HepG2 (cell line): ENCODE data around the gene ABL2. TPM values are rescaled to one million over a fixed set of nuclear protein-coding genes. Genes with fewer than 3 reads are reported as not detected.

ENCODE experiments used
- ARNT2 ChIP-seq: sonication (generic); formaldehyde crosslinking; IDR thresholded peaks from 2 replicates; pipeline ENCODE4 v1.8.0; 2022; ENCODE audit warnings: mild to moderate bottlenecking, low read depth, missing genetic modification reagents, moderate library complexity
- CBX2 ChIP-seq, 2 experiments: fragments of 200-600 bp in 1 of 2; sonication (generic); formaldehyde crosslinking in 1 of 2; IDR thresholded peaks; 2 replicates each; pipeline versions ENCODE4 v1.7.0 to v1.8.1; 2018 to 2022; ENCODE audit warnings: low read depth in 2 of 2, low read length in 1 of 2, mild to moderate bottlenecking in 1 of 2, missing genetic modification reagents in 1 of 2
- DPF2 ChIP-seq: sonication (generic); formaldehyde crosslinking; IDR thresholded peaks from 2 replicates; pipeline ENCODE4 v1.4.0; 2020; ENCODE audit warnings: mild to moderate bottlenecking, low read depth, missing genetic modification reagents, borderline replicate concordance
- HHEX ChIP-seq: IDR thresholded peaks from 2 replicates; pipeline ENCODE4 v1.6.1; 2016; ENCODE audit warnings: control low read depth
- KAT8 ChIP-seq: IDR thresholded peaks from 2 replicates; pipeline ENCODE4 v1.6.1; 2016; ENCODE audit warnings: missing genetic modification reagents, missing compliant biosample characterization
- KLF12 ChIP-seq: sonication (generic); formaldehyde crosslinking; IDR thresholded peaks from 2 replicates; pipeline ENCODE4 v1.4.0; 2020; ENCODE audit warnings: missing genetic modification reagents, borderline replicate concordance
- NFYB ChIP-seq: sonication (generic); formaldehyde crosslinking; IDR thresholded peaks from 2 replicates; pipeline ENCODE4 v1.4.0; 2020; ENCODE audit warnings: missing genetic modification reagents
- PITX1 ChIP-seq: sonication (generic); formaldehyde crosslinking; IDR thresholded peaks from 2 replicates; pipeline ENCODE4 v1.5.1; 2020; ENCODE audit warnings: mild to moderate bottlenecking, missing genetic modification reagents
- SP140L ChIP-seq: sonication (generic); formaldehyde crosslinking; IDR thresholded peaks from 2 replicates; pipeline ENCODE4 v1.4.0; 2020; ENCODE audit warnings: missing genetic modification reagents, borderline replicate concordance
- ZBTB8A ChIP-seq: sonication (generic); formaldehyde crosslinking; IDR thresholded peaks from 2 replicates; pipeline ENCODE4 v1.4.0; 2020; ENCODE audit warnings: mild to moderate bottlenecking, low read depth, missing genetic modification reagents, borderline replicate concordance
- ZNF552 ChIP-seq: sonication (generic); formaldehyde crosslinking; IDR thresholded peaks from 2 replicates; pipeline ENCODE4 v1.9.0; 2022; ENCODE audit warnings: missing genetic modification reagents, mild to moderate bottlenecking, borderline replicate concordance
- ZNF660 ChIP-seq: sonication (generic); formaldehyde crosslinking; IDR thresholded peaks from 2 replicates; pipeline ENCODE4 v1.5.1; 2020; ENCODE audit warnings: mild to moderate bottlenecking, low read depth, missing genetic modification reagents, borderline replicate concordance
- ZNF703 ChIP-seq: sonication (generic); formaldehyde crosslinking; IDR thresholded peaks from 2 replicates; pipeline ENCODE4 v1.5.1; 2020; ENCODE audit warnings: missing genetic modification reagents, mild to moderate bottlenecking, moderate library complexity, borderline replicate concordance
- polyA plus RNA-seq, 8 experiments: library from polyadenylated mRNA; depleted of rRNA in 3 of 8; stranded (reverse) in 7 of 8; unstranded in 1 of 8; fragments of >200 nt; fragmentation: Illumina TruSeq in 4 of 8; extraction: Trizol in 4 of 8; gene quantifications; 2 replicates each; pipeline versions ENCODE4 v1.2.1 to v1.2.3, GENCODE V29; 2011 to 2016; ENCODE audit warnings: low read depth in 4 of 8, missing spikeins in 1 of 8, mixed read lengths in 1 of 8; ENCODE audit not compliant: insufficient read depth in 1 of 8
- total RNA-seq, 5 experiments: library from RNA; depleted of rRNA; stranded (reverse); fragments of >200 nt; fragmentation: Illumina TruSeq; extraction: Trizol; gene quantifications; 2 replicates each; pipeline ENCODE4 v1.2.3, GENCODE V29; 2016; ENCODE audit warnings: low read depth in 1 of 5
- TF ChIP-seq, protein P1 (sequence below): sonication (generic); formaldehyde crosslinking; IDR thresholded peaks from 2 replicates; pipeline ENCODE4 v1.8.0; 2022; ENCODE audit warnings: mild to moderate bottlenecking, missing genetic modification reagents, moderate library complexity
- TF ChIP-seq, protein P2 (sequence below): sonication (generic); formaldehyde crosslinking; IDR thresholded peaks from 2 replicates; pipeline ENCODE4 v1.4.0; 2020; ENCODE audit warnings: low read depth, missing genetic modification reagents
- TF ChIP-seq, protein P3 (sequence below): sonication (generic); formaldehyde crosslinking; IDR thresholded peaks from 2 replicates; pipeline ENCODE4 v1.5.0; 2020; ENCODE audit warnings: mild to moderate bottlenecking, missing genetic modification reagents
- TF ChIP-seq, protein P4 (sequence below): sonication (generic); formaldehyde crosslinking; IDR thresholded peaks from 2 replicates; pipeline ENCODE4 v1.4.0; 2020; ENCODE audit warnings: missing genetic modification reagents
- TF ChIP-seq, protein P5 (sequence below): sonication (generic); formaldehyde crosslinking; IDR thresholded peaks from 2 replicates; pipeline ENCODE4 v1.4.0; 2020; ENCODE audit warnings: missing genetic modification reagents

ABL2 gene
- total and polyA plus RNA-seq, 2 of the 13 experiments (the other 11 are each of a cell fraction or from before 2014, with no cell fraction given) = 5.8 to 6.0 TPM

DNA sequence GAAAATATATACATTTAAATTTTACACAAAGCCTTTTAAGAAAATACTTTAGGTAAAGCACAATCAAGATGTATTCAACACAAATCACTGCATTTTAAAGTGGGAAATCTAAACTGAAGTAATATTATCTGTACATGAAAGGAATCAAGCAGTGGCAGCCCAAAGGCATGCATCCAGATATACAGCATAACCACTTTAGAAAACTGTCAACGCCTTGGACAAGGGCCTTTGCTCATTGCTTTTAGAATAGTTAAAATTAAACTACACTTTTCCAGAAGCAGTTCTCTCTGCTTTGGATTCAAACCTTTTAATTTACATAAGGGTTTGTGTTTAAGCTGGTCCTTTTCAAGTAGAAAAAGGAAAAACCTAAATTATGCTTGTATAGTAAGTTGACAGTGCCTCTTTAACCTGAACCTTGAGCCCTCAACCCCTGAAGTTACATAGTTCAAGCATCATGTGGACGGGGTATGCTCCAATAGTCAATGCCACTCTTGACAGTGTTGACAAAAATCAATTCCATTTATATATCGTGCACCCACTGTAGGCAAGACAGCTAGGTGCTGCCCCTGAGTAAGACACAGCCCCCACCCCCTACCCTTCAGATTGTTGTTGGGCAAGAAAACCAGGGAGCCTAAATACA, 124.7 kb downstream of the ABL2 start (continued):
- 0 out of 2 replicates have a peak, but pooled peaks have one; percentile 43 for TF ChIP-seq ARNT2 (CRISPR knock-in tag)
- TF ChIP-seq, protein P1, sequence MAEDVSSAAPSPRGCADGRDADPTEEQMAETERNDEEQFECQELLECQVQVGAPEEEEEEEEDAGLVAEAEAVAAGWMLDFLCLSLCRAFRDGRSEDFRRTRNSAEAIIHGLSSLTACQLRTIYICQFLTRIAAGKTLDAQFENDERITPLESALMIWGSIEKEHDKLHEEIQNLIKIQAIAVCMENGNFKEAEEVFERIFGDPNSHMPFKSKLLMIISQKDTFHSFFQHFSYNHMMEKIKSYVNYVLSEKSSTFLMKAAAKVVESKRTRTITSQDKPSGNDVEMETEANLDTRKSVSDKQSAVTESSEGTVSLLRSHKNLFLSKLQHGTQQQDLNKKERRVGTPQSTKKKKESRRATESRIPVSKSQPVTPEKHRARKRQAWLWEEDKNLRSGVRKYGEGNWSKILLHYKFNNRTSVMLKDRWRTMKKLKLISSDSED (CRISPR knock-in tag) = no peak
- peak; percentile 70 for TF ChIP-seq HHEX
- 0 out of 2 replicates have a peak, but pooled peaks have one; percentile 31 for TF ChIP-seq NFYB (CRISPR knock-in tag)
- TF ChIP-seq ZNF552 (CRISPR knock-in tag) = no peak
- TF ChIP-seq DPF2 (CRISPR knock-in tag) = peak; percentile 91
- TF ChIP-seq PITX1 (CRISPR knock-in tag) = peak; percentile 90
- TF ChIP-seq SP140L (CRISPR knock-in tag) = no peak
- no peak for TF ChIP-seq ZNF660
- TF ChIP-seq, protein P2, sequence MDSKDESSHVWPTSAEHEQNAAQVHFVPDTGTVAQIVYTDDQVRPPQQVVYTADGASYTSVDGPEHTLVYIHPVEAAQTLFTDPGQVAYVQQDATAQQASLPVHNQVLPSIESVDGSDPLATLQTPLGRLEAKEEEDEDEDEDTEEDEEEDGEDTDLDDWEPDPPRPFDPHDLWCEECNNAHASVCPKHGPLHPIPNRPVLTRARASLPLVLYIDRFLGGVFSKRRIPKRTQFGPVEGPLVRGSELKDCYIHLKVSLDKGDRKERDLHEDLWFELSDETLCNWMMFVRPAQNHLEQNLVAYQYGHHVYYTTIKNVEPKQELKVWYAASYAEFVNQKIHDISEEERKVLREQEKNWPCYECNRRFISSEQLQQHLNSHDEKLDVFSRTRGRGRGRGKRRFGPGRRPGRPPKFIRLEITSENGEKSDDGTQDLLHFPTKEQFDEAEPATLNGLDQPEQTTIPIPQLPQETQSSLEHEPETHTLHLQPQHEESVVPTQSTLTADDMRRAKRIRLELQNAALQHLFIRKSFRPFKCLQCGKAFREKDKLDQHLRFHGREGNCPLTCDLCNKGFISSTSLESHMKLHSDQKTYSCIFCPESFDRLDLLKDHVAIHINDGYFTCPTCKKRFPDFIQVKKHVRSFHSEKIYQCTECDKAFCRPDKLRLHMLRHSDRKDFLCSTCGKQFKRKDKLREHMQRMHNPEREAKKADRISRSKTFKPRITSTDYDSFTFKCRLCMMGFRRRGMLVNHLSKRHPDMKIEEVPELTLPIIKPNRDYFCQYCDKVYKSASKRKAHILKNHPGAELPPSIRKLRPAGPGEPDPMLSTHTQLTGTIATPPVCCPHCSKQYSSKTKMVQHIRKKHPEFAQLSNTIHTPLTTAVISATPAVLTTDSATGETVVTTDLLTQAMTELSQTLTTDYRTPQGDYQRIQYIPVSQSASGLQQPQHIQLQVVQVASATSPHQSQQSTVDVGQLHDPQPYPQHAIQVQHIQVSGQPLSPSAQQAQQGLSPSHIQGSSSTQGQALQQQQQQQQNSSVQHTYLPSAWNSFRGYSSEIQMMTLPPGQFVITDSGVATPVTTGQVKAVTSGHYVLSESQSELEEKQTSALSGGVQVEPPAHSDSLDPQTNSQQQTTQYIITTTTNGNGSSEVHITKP (CRISPR knock-in tag) = 0 out of 2 replicates have a peak, but pooled peaks have one; percentile 30
- no peak for TF ChIP-seq CBX2 (IDR thresholded peaks at IDR 0.05; ENCODE audit: low read depth, low read length)
- TF ChIP-seq CBX2 (CRISPR knock-in tag; IDR thresholded peaks at IDR 0.05; ENCODE audit: low read depth) = no peak
- TF ChIP-seq, protein P3, sequence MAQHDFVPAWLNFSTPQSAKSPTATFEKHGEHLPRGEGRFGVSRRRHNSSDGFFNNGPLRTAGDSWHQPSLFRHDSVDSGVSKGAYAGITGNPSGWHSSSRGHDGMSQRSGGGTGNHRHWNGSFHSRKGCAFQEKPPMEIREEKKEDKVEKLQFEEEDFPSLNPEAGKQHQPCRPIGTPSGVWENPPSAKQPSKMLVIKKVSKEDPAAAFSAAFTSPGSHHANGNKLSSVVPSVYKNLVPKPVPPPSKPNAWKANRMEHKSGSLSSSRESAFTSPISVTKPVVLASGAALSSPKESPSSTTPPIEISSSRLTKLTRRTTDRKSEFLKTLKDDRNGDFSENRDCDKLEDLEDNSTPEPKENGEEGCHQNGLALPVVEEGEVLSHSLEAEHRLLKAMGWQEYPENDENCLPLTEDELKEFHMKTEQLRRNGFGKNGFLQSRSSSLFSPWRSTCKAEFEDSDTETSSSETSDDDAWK (CRISPR knock-in tag) = no peak
- peak; percentile 56 for TF ChIP-seq KAT8 (CRISPR knock-in tag)
- TF ChIP-seq ZNF703 (CRISPR knock-in tag) = no peak
- no peak for TF ChIP-seq ZBTB8A (CRISPR knock-in tag)
- TF ChIP-seq KLF12 (CRISPR knock-in tag) = no peak
- TF ChIP-seq, protein P4, sequence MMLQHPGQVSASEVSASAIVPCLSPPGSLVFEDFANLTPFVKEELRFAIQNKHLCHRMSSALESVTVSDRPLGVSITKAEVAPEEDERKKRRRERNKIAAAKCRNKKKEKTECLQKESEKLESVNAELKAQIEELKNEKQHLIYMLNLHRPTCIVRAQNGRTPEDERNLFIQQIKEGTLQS (CRISPR knock-in tag) = no peak
- TF ChIP-seq, protein P5, sequence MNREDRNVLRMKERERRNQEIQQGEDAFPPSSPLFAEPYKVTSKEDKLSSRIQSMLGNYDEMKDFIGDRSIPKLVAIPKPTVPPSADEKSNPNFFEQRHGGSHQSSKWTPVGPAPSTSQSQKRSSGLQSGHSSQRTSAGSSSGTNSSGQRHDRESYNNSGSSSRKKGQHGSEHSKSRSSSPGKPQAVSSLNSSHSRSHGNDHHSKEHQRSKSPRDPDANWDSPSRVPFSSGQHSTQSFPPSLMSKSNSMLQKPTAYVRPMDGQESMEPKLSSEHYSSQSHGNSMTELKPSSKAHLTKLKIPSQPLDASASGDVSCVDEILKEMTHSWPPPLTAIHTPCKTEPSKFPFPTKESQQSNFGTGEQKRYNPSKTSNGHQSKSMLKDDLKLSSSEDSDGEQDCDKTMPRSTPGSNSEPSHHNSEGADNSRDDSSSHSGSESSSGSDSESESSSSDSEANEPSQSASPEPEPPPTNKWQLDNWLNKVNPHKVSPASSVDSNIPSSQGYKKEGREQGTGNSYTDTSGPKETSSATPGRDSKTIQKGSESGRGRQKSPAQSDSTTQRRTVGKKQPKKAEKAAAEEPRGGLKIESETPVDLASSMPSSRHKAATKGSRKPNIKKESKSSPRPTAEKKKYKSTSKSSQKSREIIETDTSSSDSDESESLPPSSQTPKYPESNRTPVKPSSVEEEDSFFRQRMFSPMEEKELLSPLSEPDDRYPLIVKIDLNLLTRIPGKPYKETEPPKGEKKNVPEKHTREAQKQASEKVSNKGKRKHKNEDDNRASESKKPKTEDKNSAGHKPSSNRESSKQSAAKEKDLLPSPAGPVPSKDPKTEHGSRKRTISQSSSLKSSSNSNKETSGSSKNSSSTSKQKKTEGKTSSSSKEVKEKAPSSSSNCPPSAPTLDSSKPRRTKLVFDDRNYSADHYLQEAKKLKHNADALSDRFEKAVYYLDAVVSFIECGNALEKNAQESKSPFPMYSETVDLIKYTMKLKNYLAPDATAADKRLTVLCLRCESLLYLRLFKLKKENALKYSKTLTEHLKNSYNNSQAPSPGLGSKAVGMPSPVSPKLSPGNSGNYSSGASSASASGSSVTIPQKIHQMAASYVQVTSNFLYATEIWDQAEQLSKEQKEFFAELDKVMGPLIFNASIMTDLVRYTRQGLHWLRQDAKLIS (CRISPR knock-in tag) = no peak
